ENCODE data around the gene LARGE1. TPM values are rescaled to one million over a fixed set of nuclear protein-coding genes. Genes with fewer than 3 reads are reported as not detected.

LARGE1 gene
- total RNA-seq, 1 experiment from 2014 or later = 5.8 TPM

GRCh38 chr22:33743756-33744155 lies 176.5 kb downstream of the LARGE1 start:
- Histone ChIP-seq H3K4me1 (peaks cover 4% of the 10 kb centered on the region; the same call in 1 of the 2 replicates), H3K27me3 (replicated peaks; ENCODE audit: control insufficient read depth, insufficient read depth, low read length) (no peaks in the 10 kb centered on the region), H3K36me3 (ENCODE audit: control insufficient read depth, insufficient read depth, low read length) (no peaks in the 10 kb centered on the region), H3K9me3 (no peaks in the 10 kb centered on the region), H3K4me3 (ENCODE audit: low read depth, low read length) (no peak overlapping the region)
- DNase-seq = no peak
- H3K9me3 Mint-ChIP-seq (ENCODE audit: unreplicated experiment) = peaks cover 10% of the 10 kb centered on the region
- no peak for TF ChIP-seq CTCF (IDR thresholded peaks at IDR 0.05; ENCODE audit: insufficient read depth in 1 of 2, low read depth in 1 of 2, low read length in 1 of 2, severe bottlenecking in 1 of 2, unreplicated experiment in 1 of 2)
- H3K4me3 Mint-ChIP-seq (ENCODE audit: unreplicated experiment) = no peak overlapping the region
- H3K4me1 Mint-ChIP-seq (ENCODE audit: low read depth, unreplicated experiment) = no peaks in the 10 kb centered on the region
- POLR2A ChIA-PET = no interaction called here
- BruUV-seq (replicated peaks) = no TSS peak
- no peaks in the 10 kb centered on the region for H3K36me3 Mint-ChIP-seq (ENCODE audit: insufficient read depth, unreplicated experiment)
- H3K27ac Mint-ChIP-seq (ENCODE audit: unreplicated experiment) = no peak overlapping the region
- CTCF ChIA-PET = no interaction called here
- no peaks in the 10 kb centered on the region for H3K27me3 Mint-ChIP-seq (ENCODE audit: insufficient read depth, unreplicated experiment)
- intact Hi-C loops (cut with micrococcal nuclease; ENCODE audit: unreplicated experiment) = no loop called here

GRCh38 chr22:33741025-33741424 lies 179.3 kb downstream of the LARGE1 start:
- no peak for DNase-seq
- CTCF ChIA-PET = no interaction called here
- no peaks in the 10 kb centered on the region for H3K36me3 ChIP-seq (ENCODE audit: control insufficient read depth, insufficient read depth, low read length)
- Mint-ChIP-seq H3K27me3 (ENCODE audit: insufficient read depth, unreplicated experiment) (no peaks in the 10 kb centered on the region), H3K4me1 (ENCODE audit: low read depth, unreplicated experiment) (no peaks in the 10 kb centered on the region), H3K4me3 (ENCODE audit: unreplicated experiment) (no peak overlapping the region), H3K9me3 (ENCODE audit: unreplicated experiment) (peaks cover 10% of the 10 kb centered on the region), H3K36me3 (ENCODE audit: insufficient read depth, unreplicated experiment) (no peaks in the 10 kb centered on the region), H3K27ac (ENCODE audit: unreplicated experiment) (no peak overlapping the region)
- TF ChIP-seq CTCF (IDR thresholded peaks at IDR 0.05; ENCODE audit: insufficient read depth in 1 of 2, low read depth in 1 of 2, low read length in 1 of 2, severe bottlenecking in 1 of 2, unreplicated experiment in 1 of 2) = no peak
- POLR2A ChIA-PET = interaction anchor here (0.6 kb wide), 1 partner anchor 90 kb away, joined by 8 read pairs; no protein-coding TSS in a partner anchor
- no TSS peak for BruUV-seq (replicated peaks)
- intact Hi-C loops (cut with micrococcal nuclease; ENCODE audit: unreplicated experiment) = no loop called here
- no peaks in the 10 kb centered on the region for H3K27me3 ChIP-seq (replicated peaks; ENCODE audit: control insufficient read depth, insufficient read depth, low read length)
- no peaks in the 10 kb centered on the region for H3K4me1 ChIP-seq
- H3K4me3 ChIP-seq (ENCODE audit: low read depth, low read length) = no peak overlapping the region
- H3K9me3 ChIP-seq = no peaks in the 10 kb centered on the region

- Histone ChIP-seq H3K9me3 (no peaks in the 10 kb centered on the region), H3K27me3 (replicated peaks; ENCODE audit: control insufficient read depth, insufficient read depth, low read length) (no peaks in the 10 kb centered on the region), H3K36me3 (ENCODE audit: control insufficient read depth, insufficient read depth, low read length) (no peaks in the 10 kb centered on the region), H3K4me3 (ENCODE audit: low read depth, low read length) (no peak overlapping the region), H3K4me1 (no peaks in the 10 kb centered on the region)
- H3K4me3 Mint-ChIP-seq (ENCODE audit: unreplicated experiment) = no peak overlapping the region
- peaks cover 10% of the 10 kb centered on the region for H3K9me3 Mint-ChIP-seq (ENCODE audit: unreplicated experiment)
- no peaks in the 10 kb centered on the region for H3K36me3 Mint-ChIP-seq (ENCODE audit: insufficient read depth, unreplicated experiment)
- no peak for DNase-seq
- no TSS peak for BruUV-seq (replicated peaks)
- H3K27ac Mint-ChIP-seq (ENCODE audit: unreplicated experiment) = no peak overlapping the region
- no peaks in the 10 kb centered on the region for H3K27me3 Mint-ChIP-seq (ENCODE audit: insufficient read depth, unreplicated experiment)
- H3K4me1 Mint-ChIP-seq (ENCODE audit: low read depth, unreplicated experiment) = no peaks in the 10 kb centered on the region
- no peak for TF ChIP-seq CTCF (IDR thresholded peaks at IDR 0.05; ENCODE audit: insufficient read depth in 1 of 2, low read depth in 1 of 2, low read length in 1 of 2, severe bottlenecking in 1 of 2, unreplicated experiment in 1 of 2)
- ChIA-PET CTCF (no interaction called here), POLR2A (no interaction called here)
- intact Hi-C loops (cut with micrococcal nuclease; ENCODE audit: unreplicated experiment) = no loop called here
Observed at GRCh38 chr22:33739516-33739915, 180.8 kb downstream of the LARGE1 start.
